Skeletal muscle tissue (tissue), 4 donors: ENCODE measurements around the gene CD207. TPM values are rescaled to one million over a fixed set of nuclear protein-coding genes. Genes with fewer than 3 reads are reported as not detected.
"Not testable (repeated sequence)": the region's sequence is repeated elsewhere in the genome, so short reads cannot be mapped to it uniquely, and the experiment has no call there.

Source experiments
- H3K27ac ChIP-seq: one replicate; pipeline ENCODE4 v1.7.0; 2013; ENCODE audit warnings: mild to moderate bottlenecking, low read depth, low read length, inconsistent platforms
- H3K27me3 ChIP-seq, 3 donors: one replicate each; pipeline ENCODE4 v1.7.0; 2013; ENCODE audit warnings: low read length in 3 of 3; ENCODE audit not compliant: control insufficient read depth in 3 of 3, insufficient read depth in 3 of 3
- H3K36me3 ChIP-seq, 3 donors: one replicate each; pipeline ENCODE4 v1.7.0; 2013; ENCODE audit warnings: low read length in 3 of 3; ENCODE audit not compliant: control insufficient read depth in 3 of 3, insufficient read depth in 3 of 3
- H3K4me1 ChIP-seq, 3 donors: one replicate each; pipeline ENCODE4 v1.7.0; 2013; ENCODE audit warnings: low read length in 3 of 3, mild to moderate bottlenecking in 3 of 3; ENCODE audit not compliant: control insufficient read depth in 3 of 3, insufficient read depth in 3 of 3
- H3K4me3 ChIP-seq, 3 donors: one replicate each; pipeline ENCODE4 v1.7.0; 2013; ENCODE audit warnings: low read length in 3 of 3
- H3K9ac ChIP-seq, 3 donors: one replicate each; pipeline ENCODE4 v1.7.0; 2013; ENCODE audit warnings: low read length in 3 of 3, mild to moderate bottlenecking in 3 of 3, moderate library complexity in 2 of 3, low read depth in 1 of 3
- H3K9me3 ChIP-seq, 3 donors: one replicate each; pipeline ENCODE4 v1.7.0; 2013; ENCODE audit warnings: low read length in 3 of 3; ENCODE audit not compliant: control insufficient read depth in 3 of 3
- total RNA-seq: library from RNA; depleted of rRNA; stranded (reverse); fragments of >200 nt; gene quantifications from one replicate; pipeline ENCODE4 v1.2.3, GENCODE V29; 2014
- donor health status: Osteomylitis.

Gene CD207
- total RNA-seq = under 0.01 TPM

GRCh38 chr2:70835643-70836042 is at the start of gene CD207:
TSS of gene CD207 (minus strand) at chr2:70835816. CDS start at chr2:70835776, 40 bp downstream.
- Histone ChIP-seq H3K4me1 (no peaks in the 10 kb centered on the region), H3K4me3 (no peak within 1 kb of the TSS), H3K9ac (no peak within 1 kb of the TSS), H3K27ac (no peak within 1 kb of the TSS), H3K36me3 (no peaks in the 10 kb centered on the region), H3K9me3 (peaks cover 0 to 2% (median 0%) of the 10 kb centered on the region in 3 donors), H3K27me3 (peaks cover 0 to 10% (median 5%) of the 10 kb centered on the region in 3 donors)

- H3K4me3 ChIP-seq, H3K27ac ChIP-seq, H3K9me3 ChIP-seq, H3K4me1 ChIP-seq, H3K9ac ChIP-seq, H3K36me3 ChIP-seq: not testable (repeated sequence)
- peaks cover 18 to 34% (median 28%) of the 10 kb centered on the region in 3 donors for H3K27me3 ChIP-seq
These were observed 42.9 kb upstream of the CD207 start for GRCh38 chr2:70878543-70878942.

GRCh38 chr2:70876138-70876537 is 40.5 kb upstream of the CD207 start:
- not testable (repeated sequence) for H3K27ac ChIP-seq, H3K9ac ChIP-seq, H3K4me3 ChIP-seq, H3K4me1 ChIP-seq, H3K36me3 ChIP-seq, H3K9me3 ChIP-seq
- peaks cover 29 to 40% (median 33%) of the 10 kb centered on the region in 3 donors for H3K27me3 ChIP-seq

GRCh38 chr2:70873541-70873940 is 37.9 kb upstream of the CD207 start:
- Histone ChIP-seq H3K27me3 (peaks cover 29 to 44% (median 39%) of the 10 kb centered on the region in 3 donors), H3K9ac (no peak overlapping the region), H3K27ac (no peak overlapping the region), H3K4me3 (no peak overlapping the region), H3K36me3 (no peaks in the 10 kb centered on the region), H3K9me3 (no peaks in the 10 kb centered on the region), H3K4me1 (peaks cover 3 to 10% (median 8%) of the 10 kb centered on the region in 3 donors)

GRCh38 chr2:70871398-70872211 is 36.0 kb upstream of the CD207 start:
- H3K27me3 ChIP-seq = peaks cover 24 to 44% (median 39%) of the 10 kb centered on the region in 3 donors
- H3K4me3 ChIP-seq = peak overlapping the region in 2 of 3 donors; percentile 54 to 58
- H3K4me1 ChIP-seq = peaks cover 3 to 10% (median 8%) of the 10 kb centered on the region in 3 donors
- peak overlapping the region in 2 of 3 donors; percentile 4 to 68 for H3K9ac ChIP-seq
- no peaks in the 10 kb centered on the region for H3K36me3 ChIP-seq
- H3K9me3 ChIP-seq = no peaks in the 10 kb centered on the region
- no peak overlapping the region for H3K27ac ChIP-seq

- H3K9me3 ChIP-seq = no peaks in the 10 kb centered on the region
- peak overlapping the region in 1 of 3 donors; percentile 68 for H3K9ac ChIP-seq
- H3K4me3 ChIP-seq = no peak overlapping the region
- H3K36me3 ChIP-seq = no peaks in the 10 kb centered on the region
- peaks cover 3 to 10% (median 8%) of the 10 kb centered on the region in 3 donors for H3K4me1 ChIP-seq
- H3K27me3 ChIP-seq = peaks cover 17 to 36% (median 34%) of the 10 kb centered on the region in 3 donors
- no peak overlapping the region for H3K27ac ChIP-seq
These were observed 35.2 kb upstream of the CD207 start for GRCh38 chr2:70870790-70871189.

GRCh38 chr2:70868970-70869369 is 33.4 kb upstream of the CD207 start:
- Histone ChIP-seq H3K4me3 (no peak overlapping the region), H3K4me1 (peaks cover 3 to 10% (median 8%) of the 10 kb centered on the region in 3 donors), H3K27me3 (peaks cover 12 to 31% (median 26%) of the 10 kb centered on the region in 3 donors), H3K9me3 (no peaks in the 10 kb centered on the region), H3K27ac (no peak overlapping the region), H3K9ac (no peak overlapping the region), H3K36me3 (no peaks in the 10 kb centered on the region)

- no peak overlapping the region for H3K27ac ChIP-seq
These were observed 26.4 kb upstream of the CD207 start for GRCh38 chr2:70861777-70862625.

GRCh38 chr2:70855667-70856066 is 20.1 kb upstream of the CD207 start:
- H3K9me3 ChIP-seq = no peaks in the 10 kb centered on the region
- H3K36me3 ChIP-seq = no peaks in the 10 kb centered on the region
- H3K27me3 ChIP-seq = peaks cover 5 to 9% (median 6%) of the 10 kb centered on the region in 3 donors
- no peak overlapping the region for H3K9ac ChIP-seq
- no peak overlapping the region for H3K4me3 ChIP-seq
- H3K27ac ChIP-seq = no peak overlapping the region
- no peaks in the 10 kb centered on the region for H3K4me1 ChIP-seq

More at GRCh38 chr2:70861777-70862625, 26.4 kb upstream of the CD207 start:
- peaks cover 10 to 20% (median 12%) of the 10 kb centered on the region in 3 donors for H3K27me3 ChIP-seq
- no peaks in the 10 kb centered on the region for H3K9me3 ChIP-seq
- H3K4me1 ChIP-seq = peaks cover 6 to 12% (median 11%) of the 10 kb centered on the region in 3 donors
- H3K4me3 ChIP-seq = peak overlapping the region; percentile 14 to 32 (median 21)
- H3K9ac ChIP-seq = peak overlapping the region in 2 of 3 donors; percentile 41 to 45
- no peaks in the 10 kb centered on the region for H3K36me3 ChIP-seq
